ENCODE data around the gene ITPR3.

Gene ITPR3

DNA sequence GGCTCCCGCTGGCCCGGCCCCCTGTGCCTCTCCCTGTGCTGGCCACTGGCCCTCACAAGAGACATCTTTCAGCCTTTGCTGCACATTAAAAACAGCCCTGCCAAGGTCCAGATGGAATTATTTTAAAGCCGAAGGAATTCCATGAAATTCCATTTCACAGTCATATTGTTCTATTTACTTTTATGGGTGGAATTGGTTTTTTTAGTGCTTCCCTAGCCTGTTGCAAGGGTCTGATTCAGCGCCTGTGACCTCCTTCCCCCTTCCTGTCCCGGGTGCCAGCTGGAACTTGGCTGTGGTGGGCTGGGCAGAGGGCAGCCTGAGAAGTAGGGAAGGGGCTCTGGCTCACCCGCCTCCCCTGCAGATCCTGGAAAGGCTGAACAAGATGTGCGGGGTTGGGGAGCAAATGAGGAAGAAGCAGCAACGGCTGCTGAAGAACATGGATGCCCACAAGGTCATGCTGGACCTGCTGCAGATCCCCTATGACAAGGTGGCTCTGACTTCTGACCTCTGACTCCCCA is 56.1 kb downstream of the ITPR3 start:
- H3K27ac ChIP-seq, result no peak overlapping the region
- no peak for TF ChIP-seq ZFX (IDR thresholded peaks at IDR 0.05)
- TF ChIP-seq, protein P1, sequence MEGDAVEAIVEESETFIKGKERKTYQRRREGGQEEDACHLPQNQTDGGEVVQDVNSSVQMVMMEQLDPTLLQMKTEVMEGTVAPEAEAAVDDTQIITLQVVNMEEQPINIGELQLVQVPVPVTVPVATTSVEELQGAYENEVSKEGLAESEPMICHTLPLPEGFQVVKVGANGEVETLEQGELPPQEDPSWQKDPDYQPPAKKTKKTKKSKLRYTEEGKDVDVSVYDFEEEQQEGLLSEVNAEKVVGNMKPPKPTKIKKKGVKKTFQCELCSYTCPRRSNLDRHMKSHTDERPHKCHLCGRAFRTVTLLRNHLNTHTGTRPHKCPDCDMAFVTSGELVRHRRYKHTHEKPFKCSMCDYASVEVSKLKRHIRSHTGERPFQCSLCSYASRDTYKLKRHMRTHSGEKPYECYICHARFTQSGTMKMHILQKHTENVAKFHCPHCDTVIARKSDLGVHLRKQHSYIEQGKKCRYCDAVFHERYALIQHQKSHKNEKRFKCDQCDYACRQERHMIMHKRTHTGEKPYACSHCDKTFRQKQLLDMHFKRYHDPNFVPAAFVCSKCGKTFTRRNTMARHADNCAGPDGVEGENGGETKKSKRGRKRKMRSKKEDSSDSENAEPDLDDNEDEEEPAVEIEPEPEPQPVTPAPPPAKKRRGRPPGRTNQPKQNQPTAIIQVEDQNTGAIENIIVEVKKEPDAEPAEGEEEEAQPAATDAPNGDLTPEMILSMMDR (conservative IDR thresholded peaks at IDR 0.05), result no peak

DNA sequence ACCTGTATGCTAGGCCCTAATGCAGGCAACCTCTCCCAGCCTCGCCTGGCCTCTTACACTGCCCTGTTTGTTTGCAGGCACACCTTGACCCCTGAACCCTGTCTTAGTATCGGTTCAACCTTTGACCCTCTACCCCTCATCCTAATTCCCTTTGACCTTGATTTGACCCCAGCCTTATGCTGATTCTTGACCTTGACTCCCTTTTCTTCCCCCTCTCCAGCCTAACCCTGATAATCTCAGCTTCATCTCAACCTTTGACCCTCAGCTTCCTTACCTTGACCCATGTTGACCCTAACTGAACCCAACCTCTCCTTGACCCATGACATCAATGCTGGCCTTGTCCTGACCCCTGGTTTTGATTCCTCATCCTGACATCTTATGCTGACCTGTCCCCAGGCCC is 56.6 kb downstream of the ITPR3 start:
- H3K27ac ChIP-seq, result no peak overlapping the region

DNA sequence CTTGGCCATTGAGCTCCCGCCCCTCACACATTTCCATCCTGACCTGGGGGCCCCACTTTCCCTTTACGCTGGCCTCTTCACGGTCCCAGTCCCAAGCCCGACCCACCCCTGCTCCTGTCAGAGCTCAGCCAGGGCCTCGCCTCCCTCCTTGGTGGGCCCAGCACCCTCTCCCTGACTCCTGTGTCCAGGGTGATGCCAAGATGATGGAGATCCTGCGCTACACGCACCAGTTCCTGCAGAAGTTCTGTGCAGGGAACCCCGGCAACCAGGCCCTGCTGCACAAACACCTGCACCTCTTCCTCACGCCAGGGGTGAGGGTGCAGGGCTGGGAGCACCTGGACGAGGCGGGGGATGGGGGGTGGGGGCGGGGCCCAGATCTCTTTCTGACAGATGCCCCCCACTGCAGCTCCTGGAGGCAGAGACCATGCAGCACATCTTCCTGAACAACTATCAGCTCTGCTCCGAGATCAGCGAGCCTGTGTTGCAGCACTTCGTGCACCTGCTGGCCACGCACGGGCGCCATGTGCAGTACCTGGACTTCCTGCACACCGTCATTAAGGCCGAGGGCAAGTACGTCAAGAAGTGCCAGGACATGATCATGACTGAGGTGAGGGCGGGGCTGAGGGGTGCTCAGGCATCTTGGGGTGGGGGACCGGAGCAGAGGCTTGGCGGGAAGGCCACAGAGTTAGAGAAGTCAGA is 57.3 kb downstream of the ITPR3 start:
- TF ChIP-seq, protein P1 (conservative IDR thresholded peaks at IDR 0.05), result no peak
- no peak for TF ChIP-seq ZFX (IDR thresholded peaks at IDR 0.05)
- H3K27ac ChIP-seq, result no peak overlapping the region

More for the DNA sequence above, 56.6 kb downstream of the ITPR3 start:
- no peak for TF ChIP-seq ZFX (IDR thresholded peaks at IDR 0.05)
- TF ChIP-seq, protein P1 (conservative IDR thresholded peaks at IDR 0.05), result no peak

DNA sequence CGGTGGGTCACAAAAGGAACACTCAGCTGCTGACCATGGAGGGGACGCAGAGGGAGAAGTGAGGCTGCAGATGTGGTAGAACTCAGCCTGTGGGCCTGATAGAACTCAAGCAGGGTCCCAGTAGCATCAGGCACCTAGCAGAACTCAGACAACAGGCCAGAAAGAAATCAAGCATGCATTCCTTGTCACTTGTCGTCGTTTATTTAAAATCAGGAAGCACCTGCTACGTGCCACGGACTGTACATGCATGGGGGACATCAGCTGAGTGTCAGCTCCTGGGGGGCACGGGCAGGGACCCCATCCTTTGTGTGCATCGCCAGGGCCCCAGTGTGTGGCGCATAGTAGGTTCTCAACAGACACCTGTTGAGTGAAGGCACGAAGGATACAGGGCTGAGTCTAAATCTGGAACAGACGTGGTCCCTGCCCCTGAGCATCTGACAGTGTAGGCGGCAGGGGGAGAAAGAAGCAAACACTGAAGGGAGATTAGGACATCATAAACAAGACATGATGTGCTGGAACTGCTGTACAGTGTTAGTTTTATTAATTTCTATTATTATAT is 57.9 kb downstream of the ITPR3 start:
- H3K27ac ChIP-seq, result no peak overlapping the region
- TF ChIP-seq ZFX (IDR thresholded peaks at IDR 0.05), result no peak
- TF ChIP-seq, protein P1 (conservative IDR thresholded peaks at IDR 0.05), result no peak

DNA sequence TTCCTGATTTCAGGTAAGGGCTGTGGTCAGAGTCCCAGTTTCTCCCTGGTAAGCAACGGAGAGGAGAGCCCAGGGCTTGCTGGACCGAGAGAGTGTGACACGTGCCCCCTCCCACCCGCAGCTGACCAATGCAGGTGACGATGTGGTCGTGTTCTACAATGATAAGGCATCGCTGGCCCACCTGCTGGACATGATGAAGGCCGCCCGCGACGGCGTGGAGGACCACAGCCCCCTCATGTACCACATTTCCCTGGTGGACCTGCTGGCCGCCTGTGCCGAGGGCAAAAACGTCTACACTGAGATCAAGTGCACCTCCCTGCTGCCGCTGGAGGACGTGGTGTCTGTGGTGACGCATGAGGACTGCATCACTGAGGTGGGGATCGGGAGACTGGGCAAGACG is 58.6 kb downstream of the ITPR3 start:
- no peak overlapping the region for H3K27ac ChIP-seq
- TF ChIP-seq, protein P1 (conservative IDR thresholded peaks at IDR 0.05), result no peak
- TF ChIP-seq ZFX (IDR thresholded peaks at IDR 0.05), result no peak

DNA sequence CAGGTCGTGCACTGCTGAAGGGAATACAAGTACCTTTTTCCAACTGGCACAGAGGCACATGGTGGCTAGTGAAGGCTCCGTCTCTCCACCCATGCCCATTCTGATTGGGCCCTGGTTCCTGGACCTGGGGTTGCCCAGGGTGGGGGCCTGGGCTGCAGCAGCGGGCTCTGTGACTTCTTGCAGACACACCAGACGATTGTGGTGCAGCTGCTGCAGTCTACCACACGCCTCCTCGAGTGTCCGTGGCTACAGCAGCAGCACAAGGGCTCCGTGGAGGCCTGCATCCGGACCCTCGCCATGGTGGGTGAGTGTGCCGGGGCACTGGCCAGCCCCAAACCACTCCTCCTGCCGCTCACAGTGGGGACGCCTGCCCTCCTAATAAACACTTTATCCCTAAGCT is 61.2 kb downstream of the ITPR3 start:
- TF ChIP-seq, protein P1 (conservative IDR thresholded peaks at IDR 0.05), result no peak
- TF ChIP-seq ZFX (IDR thresholded peaks at IDR 0.05), result no peak
- H3K27ac ChIP-seq, result no peak overlapping the region

DNA sequence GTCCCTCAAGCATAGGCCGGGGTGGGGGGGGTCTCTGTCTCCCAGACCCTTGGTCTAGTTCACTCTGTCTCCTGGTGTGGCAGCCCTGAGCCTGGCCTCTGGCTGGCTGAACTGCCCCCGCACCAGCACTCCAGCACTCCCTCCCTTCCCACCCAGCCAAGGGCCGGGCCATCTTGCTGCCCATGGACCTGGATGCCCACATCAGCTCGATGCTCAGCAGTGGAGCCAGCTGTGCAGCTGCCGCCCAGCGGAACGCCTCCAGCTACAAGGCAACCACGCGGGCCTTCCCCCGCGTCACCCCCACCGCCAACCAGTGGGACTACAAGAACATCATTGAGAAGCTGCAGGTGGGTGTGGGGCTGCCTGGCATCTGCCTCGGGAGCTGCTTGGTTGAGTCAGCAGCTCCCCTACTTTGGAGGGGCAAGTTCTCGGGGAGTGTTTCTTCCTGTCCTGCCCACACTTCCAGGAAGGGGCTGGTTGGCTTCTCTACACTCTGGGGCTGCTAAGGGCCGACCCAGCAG is 62.0 kb downstream of the ITPR3 start:
- H3K27ac ChIP-seq, result no peak overlapping the region
- no peak for TF ChIP-seq ZFX (IDR thresholded peaks at IDR 0.05)
- TF ChIP-seq, protein P1 (conservative IDR thresholded peaks at IDR 0.05), result no peak

Measured in C4-2B (cell line).